DMS 273 (cell line): ENCODE results near the gene COL6A2.
"Not testable (repeated sequence)": the region's sequence is repeated elsewhere in the genome, so short reads cannot be mapped to it uniquely, and the experiment has no call there.

Experiments
- DNase-seq: peaks from one replicate; lab custom pipeline; 2025; ENCODE audit not compliant: unreplicated experiment; lab: John Stamatoyannopoulos, UW

COL6A2 gene

GRCh38 chr21:46170436-46171193, 72.7 kb downstream of the COL6A2 start:
- not testable (repeated sequence) for DNase-seq

GRCh38 chr21:46171585-46171984, 73.7 kb downstream of the COL6A2 start:
- DNase-seq: no peak

DNA sequence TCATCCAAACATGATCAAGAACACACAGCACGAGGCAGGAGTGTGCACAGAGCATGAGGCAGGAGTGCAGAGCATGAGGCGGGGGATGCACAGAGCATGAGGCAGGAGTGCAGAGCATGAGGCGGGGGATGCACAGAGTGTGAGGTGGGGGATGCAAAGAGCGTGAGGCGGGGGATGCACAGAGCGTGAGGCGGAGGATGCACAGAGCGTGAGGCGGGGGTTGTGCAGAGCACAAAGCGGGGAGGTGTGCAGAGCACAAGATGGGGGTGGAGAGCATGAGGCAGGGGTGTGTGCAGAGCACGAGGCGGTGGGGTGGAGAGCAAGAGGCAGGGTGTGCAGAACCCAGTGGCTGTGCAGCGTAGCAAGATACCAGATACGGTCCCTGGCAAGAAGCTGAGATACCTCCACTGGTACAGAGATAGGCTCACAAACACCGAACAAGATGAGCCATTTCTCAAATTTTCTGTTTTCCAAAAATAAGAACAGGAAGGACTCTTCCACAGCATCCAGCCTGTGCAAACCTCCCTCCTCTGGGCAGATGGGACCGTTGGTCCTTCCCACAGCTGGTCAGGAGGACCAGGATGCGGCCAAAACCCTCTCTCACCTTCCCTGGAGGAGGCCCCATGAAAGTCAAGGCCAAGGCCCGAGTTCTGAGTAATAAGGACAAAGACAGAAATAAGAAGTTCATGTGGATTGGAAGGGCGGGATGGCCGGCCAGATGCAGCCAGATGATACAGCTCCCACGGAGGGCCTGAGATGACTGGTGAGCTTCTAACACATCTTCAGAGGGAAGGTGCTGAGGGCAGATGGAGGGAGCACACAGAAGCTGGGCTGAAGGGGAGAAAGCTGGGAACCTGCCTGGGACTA, 74.3 kb downstream of the COL6A2 start:
- DNase-seq: no peak

DNA sequence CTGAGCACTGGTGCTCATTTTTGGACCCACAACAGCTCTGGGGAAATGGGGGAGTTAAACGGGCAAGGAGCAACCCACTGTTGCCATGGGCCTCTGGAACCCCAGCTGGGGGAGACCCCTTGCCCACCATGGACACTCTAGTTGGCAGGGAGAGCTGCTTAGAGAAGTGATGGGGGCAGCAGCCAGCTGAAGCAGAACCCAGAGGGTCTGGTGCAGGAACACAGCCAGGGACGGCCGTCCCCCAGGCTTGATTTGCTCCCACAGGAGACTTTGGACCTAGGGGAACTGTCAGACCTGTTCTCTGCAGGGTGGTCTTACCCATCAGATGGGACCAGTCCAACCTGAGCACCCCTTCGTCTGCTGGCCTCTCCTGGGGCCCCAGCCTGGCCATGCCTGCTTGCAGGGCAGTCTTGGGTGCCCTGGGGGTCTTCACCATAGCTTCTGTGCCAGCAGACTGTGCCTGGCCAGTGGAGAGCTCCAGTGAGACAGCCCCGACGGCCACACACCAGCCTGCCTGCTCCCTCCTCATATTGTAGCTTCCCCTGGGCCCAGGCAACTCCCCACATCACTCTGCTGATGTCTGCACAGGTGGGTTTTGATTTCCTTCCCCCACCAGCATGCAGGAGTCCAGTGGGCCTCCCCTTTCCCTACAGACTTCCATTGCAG, 75.1 kb downstream of the COL6A2 start:
- no peak for DNase-seq

GRCh38 chr21:46173573-46173972, 75.7 kb downstream of the COL6A2 start:
- no peak for DNase-seq

DNA sequence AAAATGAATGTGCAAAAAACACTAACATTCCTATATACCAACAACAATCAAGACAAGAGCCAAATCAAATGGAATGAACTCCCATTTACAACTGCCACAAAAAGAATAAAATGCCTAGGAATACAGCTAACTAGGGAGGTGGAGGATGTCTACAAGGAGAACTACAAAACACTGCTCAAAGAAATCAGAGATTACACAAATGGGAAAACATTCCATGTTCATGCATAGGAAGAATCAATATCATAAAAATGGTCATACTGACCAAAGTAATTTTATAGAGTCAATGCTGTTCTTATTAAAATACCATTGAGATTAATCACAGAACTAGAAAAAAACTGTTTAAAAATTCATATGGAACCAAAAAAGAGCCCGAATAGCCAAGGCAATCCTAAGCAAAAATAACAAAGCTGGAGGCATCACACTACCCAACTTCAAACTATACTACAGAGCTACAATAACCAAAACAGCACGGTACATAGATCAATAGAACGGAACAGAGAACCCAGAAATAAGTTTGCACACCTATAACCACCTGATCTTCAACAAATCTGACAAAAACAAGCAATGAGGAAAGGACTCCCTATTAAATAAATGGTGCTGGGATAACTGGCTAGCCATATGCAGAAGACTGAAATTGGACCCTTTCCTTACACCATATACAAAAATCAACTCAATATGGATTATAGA, 78.7 kb downstream of the COL6A2 start:
- not testable (repeated sequence) for DNase-seq

GRCh38 chr21:46178961-46179360, 81.0 kb downstream of the COL6A2 start:
- DNase-seq: no peak
